ENCODE measurements around the gene NHERF1. TPM values are rescaled to one million over a fixed set of nuclear protein-coding genes. Genes with fewer than 3 reads are reported as not detected.

The NHERF1 gene
- total RNA-seq, 1 experiment from 2014 or later: 38.1 TPM

GRCh38 chr17:74749279-74750038 is 1.0 kb downstream of the NHERF1 start:
- DNase-seq (ENCODE audit: low read depth): peak; percentile 56

GRCh38 chr17:74750039-74750326 is 1.6 kb downstream of the NHERF1 start:
- DNase-seq (ENCODE audit: low read depth): no peak

- no peak for DNase-seq (ENCODE audit: low read depth)
Measured at GRCh38 chr17:74750327-74751069, 2.1 kb downstream of the NHERF1 start.

GRCh38 chr17:74752415-74752814 is 4.0 kb downstream of the NHERF1 start:
- no peak for DNase-seq (ENCODE audit: low read depth)

GRCh38 chr17:74752822-74753401 is 4.5 kb downstream of the NHERF1 start:
- no peak for DNase-seq (ENCODE audit: low read depth)

GRCh38 chr17:74754832-74755231 is 6.4 kb downstream of the NHERF1 start:
- no peak for DNase-seq (ENCODE audit: low read depth)

GRCh38 chr17:74755533-74755932 is 7.1 kb downstream of the NHERF1 start:
- no peak for DNase-seq (ENCODE audit: low read depth)

- DNase-seq (ENCODE audit: low read depth): no peak
Measured at GRCh38 chr17:74756891-74757290, 8.5 kb downstream of the NHERF1 start.

- DNase-seq (ENCODE audit: low read depth): peak; percentile 51
Measured at GRCh38 chr17:74757502-74757901, 9.1 kb downstream of the NHERF1 start.

GRCh38 chr17:74757931-74758847 is 9.8 kb downstream of the NHERF1 start:
- DNase-seq (ENCODE audit: low read depth): peak; percentile 58

- peak; percentile 78 for DNase-seq (ENCODE audit: low read depth)
Measured at GRCh38 chr17:74758848-74759168, 10.4 kb downstream of the NHERF1 start.

GRCh38 chr17:74759243-74759801 is 10.9 kb downstream of the NHERF1 start:
- DNase-seq (ENCODE audit: low read depth): peak; percentile 81

GRCh38 chr17:74759941-74760340 is 11.5 kb downstream of the NHERF1 start:
- no peak for DNase-seq (ENCODE audit: low read depth)

GRCh38 chr17:74760404-74761105 is 12.1 kb downstream of the NHERF1 start:
- peak; percentile 37 for DNase-seq (ENCODE audit: low read depth)

- no peak for DNase-seq (ENCODE audit: low read depth)
Measured at GRCh38 chr17:74761419-74761818, 13.0 kb downstream of the NHERF1 start.

GRCh38 chr17:74761931-74762330 is 13.5 kb downstream of the NHERF1 start:
- DNase-seq (ENCODE audit: low read depth): no peak

GRCh38 chr17:74763565-74764387 is 15.3 kb downstream of the NHERF1 start:
- no peak for DNase-seq (ENCODE audit: low read depth)

GRCh38 chr17:74764751-74765286 is 16.4 kb downstream of the NHERF1 start:
- DNase-seq (ENCODE audit: low read depth): no peak

- DNase-seq (ENCODE audit: low read depth): no peak
Measured at GRCh38 chr17:74766413-74766812, 18.0 kb downstream of the NHERF1 start.

- no peak for DNase-seq (ENCODE audit: low read depth)
Measured at GRCh38 chr17:74767111-74767516, 18.7 kb downstream of the NHERF1 start.

All from Daoy (cell line).